GM21367 (cell line): ENCODE results near the gene ADCY2.

Experiments
- ATAC-seq: cut with Tn5 transposase; IDR thresholded peaks from one replicate; pipeline ENCODE4 v1.9.1; 2021; ENCODE audit not compliant: unreplicated experiment

Gene ADCY2

DNA sequence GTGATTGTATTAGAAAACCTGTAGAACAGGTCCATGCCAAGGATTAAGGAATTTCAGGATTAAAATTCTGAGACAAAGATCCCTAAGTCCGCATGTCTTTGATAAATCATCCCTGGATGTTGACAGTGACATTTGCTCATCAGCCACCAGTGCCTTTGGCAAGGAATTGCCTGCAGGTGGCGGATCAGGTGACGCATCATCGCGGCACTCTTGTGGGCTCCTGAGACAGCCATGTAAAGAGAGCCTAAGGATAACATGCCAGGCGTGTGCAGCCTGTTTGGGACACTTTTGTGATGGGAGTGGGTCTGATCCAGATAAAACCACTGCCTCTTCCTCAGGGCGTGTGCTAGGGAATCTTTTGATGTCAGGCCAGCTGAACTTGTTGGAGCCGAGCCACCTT is 40.6 kb downstream of the ADCY2 start:
- no peak for ATAC-seq

DNA sequence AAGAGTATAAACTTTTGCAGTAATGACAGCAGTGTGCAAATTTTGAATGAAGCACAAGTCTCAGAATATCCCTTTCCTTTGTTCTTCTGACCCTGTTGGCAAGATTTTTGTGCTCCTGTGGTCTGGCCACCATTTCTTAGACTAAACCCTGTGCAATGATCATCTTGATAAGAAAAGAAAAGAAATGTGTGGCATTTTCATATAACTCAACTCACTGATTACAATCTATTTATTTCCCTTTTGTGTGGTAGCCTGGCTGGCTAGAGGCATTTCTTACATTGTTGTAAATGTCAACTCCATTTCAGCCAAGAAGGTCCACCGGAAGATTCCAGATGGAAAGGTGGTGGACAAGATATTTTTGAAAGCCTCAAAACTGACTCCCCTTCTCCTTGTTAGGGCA is 41.9 kb downstream of the ADCY2 start:
- ATAC-seq, result no peak

DNA sequence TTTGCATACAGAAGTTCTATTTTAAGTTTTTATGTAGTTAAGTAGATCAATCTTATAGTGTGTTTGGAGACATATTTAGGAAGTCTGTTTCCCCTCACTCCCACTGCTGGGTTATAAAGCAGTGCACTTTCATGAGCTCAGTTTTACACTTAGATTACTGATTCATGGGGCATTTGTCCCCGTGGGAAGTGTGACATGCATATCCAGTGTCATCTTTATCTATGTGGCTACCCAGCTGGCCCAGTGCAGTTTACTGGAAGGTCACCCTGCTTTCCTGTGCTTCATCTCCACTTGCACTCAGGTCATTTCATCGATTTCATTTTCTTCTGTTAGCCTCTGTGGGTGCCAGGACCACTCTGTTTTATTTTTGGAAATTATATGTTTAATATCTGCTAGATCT is 49.1 kb downstream of the ADCY2 start:
- ATAC-seq, result no peak

DNA sequence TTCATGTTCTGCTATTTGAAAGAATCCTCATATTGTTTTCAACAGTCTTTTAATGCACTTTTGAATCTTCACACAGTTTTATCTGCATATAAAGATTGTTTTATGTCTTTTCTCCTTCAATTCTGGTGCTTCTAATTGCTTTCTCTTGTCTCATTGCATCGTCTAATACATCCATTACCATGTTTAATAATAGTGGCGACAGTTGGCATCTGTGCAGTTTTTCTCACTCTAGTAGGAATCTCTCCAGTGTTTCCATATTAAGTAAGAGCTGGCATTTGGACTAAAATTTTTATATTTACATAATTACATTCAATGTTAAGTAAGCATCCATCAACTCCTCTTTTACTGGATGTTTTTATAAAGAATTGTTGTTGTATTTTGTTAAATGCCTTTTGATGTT is 49.9 kb downstream of the ADCY2 start:
- no peak for ATAC-seq

DNA sequence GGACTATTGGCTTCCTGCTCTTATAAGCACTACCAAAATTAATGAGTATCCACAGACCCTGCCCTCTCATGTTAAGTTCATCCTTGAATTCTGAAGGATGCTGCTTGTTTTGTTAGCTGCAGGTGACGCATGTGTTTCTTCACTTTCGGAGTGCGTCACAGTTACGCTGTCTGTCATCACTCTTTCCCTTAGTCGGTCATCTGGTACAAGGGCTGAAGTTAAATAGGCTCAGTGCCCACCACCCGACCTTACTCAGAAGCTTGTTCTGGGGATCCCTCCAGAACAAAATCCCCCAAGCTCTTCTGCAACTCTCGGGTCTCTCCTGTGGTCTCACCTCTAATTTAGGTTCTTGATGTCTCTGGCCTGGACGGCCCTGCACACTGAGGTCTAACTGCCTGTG is 51.0 kb downstream of the ADCY2 start:
- ATAC-seq, result no peak

DNA sequence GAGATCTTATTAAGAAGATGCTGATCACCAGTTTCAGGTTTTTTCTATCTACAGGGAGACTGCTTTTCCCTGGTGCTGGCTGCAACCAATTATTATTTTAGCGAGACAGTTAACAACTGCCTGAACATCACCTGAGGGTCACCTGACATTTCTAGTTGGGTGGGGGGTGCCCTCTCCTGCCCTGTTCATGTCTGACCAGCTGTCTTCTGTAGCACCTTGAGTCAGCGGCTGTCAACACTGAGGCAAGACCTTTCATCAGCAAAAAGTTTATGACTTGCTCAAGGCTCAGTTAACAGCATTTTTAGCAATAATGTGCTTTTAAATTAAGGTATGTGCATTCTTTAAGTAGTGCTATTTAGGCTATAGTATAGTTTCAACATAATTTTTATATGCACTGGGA is 58.0 kb downstream of the ADCY2 start:
- no peak for ATAC-seq

DNA sequence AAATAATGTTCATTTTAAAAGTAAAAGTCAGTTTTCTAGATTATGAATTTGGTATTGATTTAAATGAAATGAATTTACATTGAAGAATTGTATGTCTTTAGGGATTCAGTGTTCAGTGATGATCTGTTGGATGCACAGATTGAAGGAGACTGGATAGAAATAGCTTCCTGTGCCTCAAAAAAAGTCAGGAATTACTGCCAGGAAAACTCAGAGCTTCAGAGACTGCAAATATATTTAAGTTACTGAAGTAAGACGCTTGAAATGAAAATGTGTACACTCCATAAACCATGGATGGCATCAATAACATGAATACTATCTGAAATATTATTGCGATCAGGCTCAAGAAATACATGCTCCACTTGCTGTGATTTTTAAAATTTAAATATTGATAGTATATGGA is 60.3 kb downstream of the ADCY2 start:
- ATAC-seq, result no peak

DNA sequence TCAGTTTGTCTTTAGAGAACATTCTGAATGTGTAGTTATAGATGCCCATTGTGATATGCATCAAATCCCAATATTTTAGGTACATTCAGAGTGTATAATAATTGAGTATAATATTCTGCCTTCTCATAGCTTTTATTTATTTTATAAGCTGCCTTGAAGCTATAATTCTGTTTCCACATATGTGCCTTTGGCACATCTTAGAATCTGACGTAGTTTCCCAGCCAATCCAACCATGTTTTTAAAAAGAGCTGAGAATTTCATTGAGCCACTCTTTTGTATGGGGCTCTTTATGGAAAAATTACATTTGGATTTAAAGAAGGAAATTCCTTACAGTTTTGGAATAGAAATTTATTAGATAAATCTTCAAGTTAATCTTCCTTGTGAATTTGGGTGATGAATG is 65.4 kb downstream of the ADCY2 start:
- no peak for ATAC-seq

DNA sequence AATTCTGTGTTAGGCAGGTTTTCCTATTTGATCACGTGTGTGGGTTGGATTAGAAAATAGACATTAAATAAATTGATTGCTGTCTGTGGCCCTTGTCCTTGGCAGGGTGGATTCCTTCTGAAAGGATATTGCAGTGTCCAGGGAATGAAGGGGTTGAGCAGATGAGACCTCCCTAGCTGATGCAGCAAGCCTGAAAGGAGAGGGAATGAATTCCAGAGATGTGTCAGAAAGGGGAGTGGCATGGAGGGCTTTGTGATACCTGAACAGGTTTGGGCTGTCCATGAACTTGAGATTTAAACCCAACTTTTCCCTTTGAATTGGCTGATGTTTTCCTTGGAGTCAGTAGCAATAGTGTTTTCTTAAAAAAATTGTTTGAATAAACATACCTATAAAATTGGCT is 66.8 kb downstream of the ADCY2 start:
- ATAC-seq, result no peak

DNA sequence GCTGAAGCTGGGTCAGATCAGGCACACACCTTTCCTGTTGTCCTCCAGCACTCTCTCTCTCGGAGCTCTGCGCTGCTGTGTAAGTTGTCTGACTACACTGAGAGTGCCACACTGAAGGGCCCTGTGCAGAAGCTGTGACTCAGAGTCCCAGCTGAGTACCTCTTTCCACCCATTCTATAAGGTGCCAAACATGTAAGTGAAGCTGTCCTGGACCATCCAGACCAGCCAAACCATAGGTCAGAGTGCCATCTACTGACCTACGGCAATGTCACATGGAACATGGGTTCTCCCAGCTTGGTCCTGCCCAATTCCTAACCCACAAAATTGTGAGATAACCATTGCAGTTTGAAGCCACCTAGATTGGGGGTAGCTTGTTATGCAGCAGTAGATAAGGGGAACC is 68.2 kb downstream of the ADCY2 start:
- no peak for ATAC-seq

DNA sequence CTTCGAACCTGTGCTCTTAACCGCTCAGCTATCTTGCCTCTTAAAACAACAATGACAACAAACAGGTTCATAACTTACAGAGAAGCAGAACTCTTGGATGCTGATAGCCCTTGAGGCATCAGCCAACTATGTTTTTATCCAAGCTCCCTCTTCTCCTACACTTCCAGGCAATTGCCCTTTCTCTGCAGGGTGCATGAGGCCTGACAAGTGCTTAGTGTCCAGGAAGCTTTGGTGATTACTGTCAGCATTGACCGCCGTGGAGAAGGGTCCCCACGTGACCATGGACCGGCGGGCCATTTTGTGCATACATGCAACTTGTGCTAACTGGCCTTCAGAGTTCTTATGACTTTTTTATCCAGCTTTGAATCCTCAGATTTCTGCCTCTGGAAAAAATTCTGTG is 71.2 kb downstream of the ADCY2 start:
- no peak for ATAC-seq

DNA sequence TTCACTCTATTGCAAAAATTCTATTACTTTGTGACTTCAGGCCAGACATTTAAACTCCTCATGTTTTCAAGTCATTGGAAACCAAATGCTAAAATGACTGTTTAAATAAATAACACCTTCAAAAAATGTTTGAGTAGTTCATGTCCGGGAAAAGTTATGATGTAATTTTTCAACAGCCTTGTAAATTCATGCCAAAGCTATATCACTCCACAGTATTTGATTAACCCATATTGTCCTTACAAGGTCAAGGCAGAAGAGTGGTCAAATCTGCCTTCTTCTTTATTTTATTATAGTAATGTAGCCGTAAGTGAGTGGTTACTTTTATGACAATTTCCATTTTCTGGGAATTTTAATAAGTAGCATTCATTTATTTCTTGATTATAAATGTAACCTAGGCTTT is 72.8 kb downstream of the ADCY2 start:
- ATAC-seq, result no peak

DNA sequence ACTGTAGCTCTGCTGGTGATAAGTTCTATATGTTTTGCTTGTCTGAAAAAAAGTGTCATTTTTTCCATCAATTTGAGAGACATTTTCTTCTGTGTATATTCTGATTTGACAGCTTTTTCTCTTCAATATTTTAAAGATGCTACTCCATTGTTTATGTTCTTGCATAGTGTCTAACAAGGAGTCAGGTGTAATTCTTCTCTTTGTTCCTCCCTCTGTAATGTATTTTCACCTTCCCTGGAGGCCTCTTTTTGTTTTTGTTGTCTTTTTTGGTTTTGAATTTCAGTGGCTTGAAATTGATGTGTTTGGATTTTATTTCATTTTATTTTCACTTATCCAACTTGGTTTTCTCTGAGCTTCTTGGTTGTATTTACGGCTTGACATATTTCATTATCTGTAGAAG is 75.8 kb downstream of the ADCY2 start:
- no peak for ATAC-seq

DNA sequence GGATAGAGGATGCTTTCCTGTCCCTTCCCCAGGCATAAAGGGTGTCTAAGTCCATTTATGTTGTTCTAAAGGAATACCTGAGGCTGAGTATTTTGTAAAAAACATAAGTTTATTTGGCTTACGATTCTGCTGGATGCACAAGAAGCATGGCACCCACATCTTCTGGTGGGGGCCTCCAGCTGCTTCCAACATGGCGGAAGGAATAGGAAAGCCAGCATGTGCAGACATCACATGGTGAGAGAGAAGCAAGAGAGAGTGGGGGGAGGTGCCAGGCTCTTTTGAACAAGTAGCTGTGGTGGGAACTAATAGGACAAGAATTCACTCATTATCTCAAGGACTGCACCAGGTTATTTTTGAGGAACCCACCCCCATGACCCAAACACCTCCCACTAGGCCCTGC is 77.2 kb downstream of the ADCY2 start:
- ATAC-seq, result no peak

DNA sequence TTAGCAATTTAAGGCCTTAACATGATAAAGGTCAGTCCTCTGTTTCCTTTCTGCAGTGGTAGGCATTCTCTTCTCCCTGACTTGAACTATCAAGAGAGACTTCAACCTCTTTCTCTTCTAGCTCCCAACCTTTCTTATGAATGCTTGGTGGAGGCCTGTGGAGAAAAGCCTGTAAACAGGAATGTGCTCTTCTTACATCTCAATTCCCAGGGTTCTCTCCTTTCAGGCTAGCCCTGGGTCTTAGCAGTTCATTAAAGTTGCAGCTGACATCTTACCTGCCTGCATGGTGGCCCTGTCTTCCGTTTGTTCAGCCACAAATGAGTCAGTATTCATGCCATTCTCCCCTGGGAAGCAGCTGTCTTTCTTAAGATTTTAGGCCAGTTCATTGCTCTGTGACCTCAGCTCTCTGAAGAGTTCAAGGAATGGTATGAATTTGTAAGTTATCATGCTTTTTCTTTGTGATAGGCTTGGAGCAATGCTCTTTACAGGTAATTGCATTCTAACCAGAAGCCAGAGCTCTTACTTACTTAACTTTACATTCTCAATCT is 77.8 kb downstream of the ADCY2 start:
- no peak for ATAC-seq

DNA sequence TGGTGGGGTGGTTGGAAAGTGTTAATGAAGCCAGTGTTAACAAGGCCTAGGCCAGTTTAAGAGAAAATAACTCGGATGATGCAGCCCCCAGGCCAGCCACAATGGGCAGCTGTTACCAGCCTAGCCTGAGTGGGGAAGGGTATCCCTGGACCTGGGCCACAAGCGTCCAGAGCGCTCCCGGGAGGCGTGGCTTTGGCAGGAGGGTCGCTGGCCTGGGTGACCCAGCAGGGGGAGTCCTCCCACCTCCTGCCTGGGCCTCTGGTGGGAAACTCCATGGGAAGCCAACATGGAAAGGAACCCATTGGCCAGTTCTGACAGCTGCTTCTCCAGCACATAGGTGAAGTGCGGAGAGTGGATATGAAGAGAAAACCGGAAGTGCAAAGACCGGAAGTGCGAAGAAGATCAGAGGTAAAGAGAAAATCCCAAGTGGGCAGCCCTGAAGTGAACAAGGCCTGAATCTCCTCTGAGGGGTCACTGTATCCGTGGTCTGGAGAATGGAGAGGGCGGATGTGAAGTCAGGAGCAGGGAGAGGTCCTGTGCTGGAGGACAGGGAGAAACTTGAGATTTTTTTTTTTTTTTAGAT is 79.0 kb downstream of the ADCY2 start:
- no peak for ATAC-seq

DNA sequence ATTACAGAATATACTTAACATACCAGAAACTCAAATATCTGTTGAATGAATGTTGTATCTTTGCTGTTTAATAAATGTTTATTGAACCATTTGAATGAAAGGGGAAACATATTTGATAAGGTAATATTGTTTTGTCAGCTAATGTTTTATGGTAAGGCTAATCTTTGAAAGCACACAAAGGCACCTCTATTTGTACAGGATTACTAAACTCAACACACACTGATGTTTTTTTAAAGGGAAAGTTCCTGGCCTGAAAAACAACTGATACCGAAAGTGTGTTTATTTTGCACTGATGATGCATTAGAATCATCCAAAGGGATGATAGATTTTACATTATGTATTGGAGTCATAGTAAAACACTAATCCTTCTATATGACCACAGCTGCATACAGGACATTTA is 82.5 kb downstream of the ADCY2 start:
- no peak for ATAC-seq

DNA sequence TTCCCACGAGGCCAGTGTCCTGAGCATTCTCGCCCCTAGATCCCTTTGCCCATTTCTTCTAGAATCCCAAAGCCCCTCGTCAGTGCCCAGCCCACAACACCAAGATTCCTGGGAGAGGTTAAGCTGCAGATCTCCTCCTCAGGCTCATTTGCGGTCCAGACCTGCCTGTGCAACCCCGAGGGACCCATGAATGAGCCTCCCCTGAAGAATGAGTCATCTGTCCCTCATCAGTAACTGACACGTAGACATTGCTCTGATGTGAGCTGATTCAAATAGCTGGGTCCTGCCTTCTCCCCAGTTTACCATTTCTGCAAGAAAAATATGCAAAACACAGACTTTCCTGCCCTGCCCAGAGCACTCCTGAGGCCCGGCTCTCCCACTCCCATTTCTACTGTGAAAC is 92.8 kb downstream of the ADCY2 start:
- ATAC-seq, result no peak

DNA sequence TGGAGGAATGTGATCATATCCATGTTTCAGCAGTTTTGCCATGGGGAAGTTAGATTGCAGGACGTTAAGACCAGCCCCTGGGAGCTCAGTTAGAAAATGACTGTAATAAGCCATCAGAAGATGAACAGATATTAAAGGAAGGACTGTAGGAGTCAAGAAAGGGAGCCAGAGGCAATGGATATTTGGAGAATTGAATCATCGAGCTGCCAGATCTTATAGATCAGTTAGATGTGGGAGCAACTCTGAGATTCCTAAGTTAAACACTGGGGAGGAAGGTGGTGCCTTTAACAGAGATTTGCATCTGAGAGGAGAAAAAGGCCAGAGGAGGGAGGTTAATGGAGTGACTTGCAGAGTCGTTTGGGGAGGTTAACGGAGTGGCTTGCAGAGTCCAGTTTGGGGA is 96.4 kb downstream of the ADCY2 start:
- no peak for ATAC-seq

DNA sequence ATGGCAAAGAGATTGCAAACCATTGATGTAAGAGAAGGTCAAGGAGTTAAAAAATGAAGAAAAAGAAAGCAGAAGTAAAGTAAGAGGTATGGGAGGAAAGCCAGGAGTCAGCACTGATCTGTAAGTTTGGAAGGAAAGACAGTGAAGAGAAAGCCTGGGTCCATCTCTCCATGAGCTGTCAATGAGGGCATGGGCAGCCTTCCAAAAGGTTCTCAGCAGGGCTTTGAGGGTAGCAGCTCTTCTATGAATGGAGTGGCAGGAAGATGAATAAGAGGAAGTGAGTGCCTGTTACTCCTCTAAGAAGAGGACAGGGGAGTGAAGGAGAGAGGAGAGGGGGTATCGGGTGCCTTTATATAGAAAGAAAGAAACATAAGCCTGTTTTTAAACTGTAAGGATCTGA is 97.1 kb downstream of the ADCY2 start:
- no peak for ATAC-seq

DNA sequence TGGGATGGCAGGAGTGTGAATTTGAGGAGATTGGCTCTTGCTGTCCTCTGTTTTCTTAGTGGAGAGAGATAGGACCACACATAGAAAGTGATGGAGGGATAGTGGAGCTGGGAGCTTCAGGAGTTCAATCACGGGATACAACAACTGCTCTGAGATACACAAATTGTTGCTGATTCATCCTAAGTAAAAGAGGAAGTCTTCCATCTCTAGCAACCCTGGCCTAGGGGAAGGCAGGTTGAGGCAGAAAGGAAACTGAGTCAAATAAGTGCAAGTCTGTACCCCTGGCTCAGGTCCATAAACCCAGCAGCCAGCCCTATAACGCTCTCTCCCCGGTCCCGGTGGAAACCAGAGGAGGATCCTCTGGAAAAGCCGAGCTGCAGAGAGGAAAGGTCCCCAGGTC is 97.7 kb downstream of the ADCY2 start:
- ATAC-seq, result no peak

DNA sequence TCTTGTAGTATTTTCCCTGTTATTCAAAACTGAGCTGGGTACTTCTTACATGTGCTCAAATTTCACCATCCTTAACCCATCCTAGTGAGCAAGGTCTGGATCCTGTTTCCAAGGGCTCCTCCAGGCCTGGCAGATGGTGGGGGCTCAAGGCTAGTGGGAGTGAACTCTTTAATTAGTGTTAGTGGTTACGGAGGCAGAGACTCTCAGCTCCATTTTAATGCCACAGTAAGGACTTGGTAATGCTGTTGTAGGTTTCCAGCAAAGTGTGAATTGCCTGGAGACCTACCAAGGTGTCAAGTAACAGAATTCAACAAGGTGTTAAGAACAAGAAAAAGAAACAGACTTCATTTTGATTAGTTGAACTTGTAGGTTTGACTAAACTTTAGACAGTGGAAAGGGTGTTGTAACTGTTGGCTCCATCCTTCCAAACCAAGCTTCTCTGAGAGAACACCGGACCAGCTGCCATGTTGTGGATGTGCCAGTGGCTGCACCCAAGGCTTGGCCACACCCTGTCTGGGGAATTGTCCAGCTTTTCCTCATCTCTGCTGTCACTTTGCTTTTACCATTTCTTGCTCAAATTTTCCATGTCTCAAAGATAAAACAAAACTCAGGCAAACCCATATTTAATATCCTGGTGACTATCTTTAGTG is 98.7 kb downstream of the ADCY2 start:
- no peak for ATAC-seq

DNA sequence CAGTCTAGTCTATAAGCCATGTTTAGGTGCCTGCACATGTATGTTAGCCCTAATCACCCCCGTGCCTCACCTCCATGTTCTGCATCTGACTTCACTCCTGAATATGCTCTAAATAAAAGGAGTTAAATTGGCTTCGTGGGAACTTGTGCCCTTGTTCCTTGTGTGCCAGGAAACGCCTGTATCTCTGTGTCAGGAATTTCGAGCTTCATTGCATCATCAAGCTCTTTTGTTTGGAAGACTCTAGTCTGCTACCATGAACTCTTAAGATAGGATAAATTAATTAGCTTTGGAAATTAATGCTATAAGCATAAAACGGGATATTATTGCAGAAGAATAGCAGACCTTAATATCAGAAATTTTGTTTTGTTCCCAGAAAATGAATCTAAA is 99.2 kb downstream of the ADCY2 start:
- ATAC-seq, result no peak
